H9 (cell line): Measurements from ENCODE around the gene RLBP1. TPM values are rescaled to one million over a fixed set of nuclear protein-coding genes. Genes with fewer than 3 reads are reported as not detected.
A peak's percentile ranks its signal among the peaks of the same experiment; 100 is the strongest.

Experiments
- DNase-seq: peaks from one replicate; pipeline ENCODE4 v3.0.0-alpha.2; 2017
- H2AFZ ChIP-seq: one replicate; pipeline ENCODE4 v1.6.1; 2013; ENCODE audit warnings: mild to moderate bottlenecking, low read length, control low read depth, moderate library complexity
- H2AK5ac ChIP-seq: 2 replicates; pipeline ENCODE4 v1.6.1; 2013; ENCODE audit warnings: low read length, control low read depth, mixed read lengths; ENCODE audit not compliant: insufficient read length
- H2BK120ac ChIP-seq: one replicate; pipeline ENCODE4 v1.6.1; 2013; ENCODE audit warnings: low read depth, mild to moderate bottlenecking, low read length, control low read depth, inconsistent platforms; ENCODE audit not compliant: poor library complexity, severe bottlenecking
- H2BK12ac ChIP-seq: 2 replicates; pipeline ENCODE4 v1.6.1; 2013; ENCODE audit warnings: low read length, control low read depth, mixed read lengths, low read depth; ENCODE audit not compliant: insufficient read length
- H2BK15ac ChIP-seq: 2 replicates; pipeline ENCODE4 v1.6.1; 2013; ENCODE audit warnings: low read depth, low read length, control low read depth
- H2BK20ac ChIP-seq: one replicate; pipeline ENCODE4 v1.6.1; 2013; ENCODE audit warnings: low read depth, mild to moderate bottlenecking, low read length, control low read depth, inconsistent platforms; ENCODE audit not compliant: poor library complexity, severe bottlenecking
- H2BK5ac ChIP-seq: 2 replicates; pipeline ENCODE4 v1.6.1; 2013; ENCODE audit warnings: low read length, control low read depth, mixed read lengths; ENCODE audit not compliant: insufficient read length
- H3K14ac ChIP-seq: 2 replicates; pipeline ENCODE4 v1.6.1; 2013; ENCODE audit warnings: low read length, control low read depth; ENCODE audit not compliant: insufficient read depth
- H3K18ac ChIP-seq: 2 replicates; pipeline ENCODE4 v1.6.1; 2013; ENCODE audit warnings: low read depth, mild to moderate bottlenecking, mixed read lengths, low read length, control low read depth; ENCODE audit not compliant: insufficient read length
- H3K23ac ChIP-seq: 2 replicates; pipeline ENCODE4 v1.6.1; 2013; ENCODE audit warnings: low read length, control low read depth, mixed read lengths, low read depth; ENCODE audit not compliant: insufficient read length
- H3K23me2 ChIP-seq: 2 replicates; pipeline ENCODE4 v1.6.1; 2013; ENCODE audit warnings: low read depth, mild to moderate bottlenecking, mixed read lengths, low read length, control low read depth; ENCODE audit not compliant: insufficient read length, poor library complexity, severe bottlenecking
- H3K27ac ChIP-seq: 2 replicates; pipeline ENCODE4 v1.5.1; 2013; ENCODE audit warnings: low read length, control low read depth, mixed read lengths, low read depth; ENCODE audit not compliant: insufficient read length
- H3K27me3 ChIP-seq: 2 replicates; pipeline ENCODE4 v1.6.1; 2013; ENCODE audit warnings: low read length, control low read depth, inconsistent platforms; ENCODE audit not compliant: insufficient read depth
- H3K4ac ChIP-seq: 2 replicates; pipeline ENCODE4 v1.6.1; 2013; ENCODE audit warnings: low read depth, mild to moderate bottlenecking, control low read depth, inconsistent platforms, low read length, moderate library complexity
- H3K4me1 ChIP-seq: 2 replicates; pipeline ENCODE4 v1.6.1; 2013; ENCODE audit warnings: low read length, control low read depth, inconsistent platforms; ENCODE audit not compliant: insufficient read depth
- H3K4me2 ChIP-seq: 2 replicates; pipeline ENCODE4 v1.6.1; 2013; ENCODE audit warnings: low read length, control low read depth, mixed read lengths; ENCODE audit not compliant: insufficient read length, insufficient read depth
- H3K56ac ChIP-seq: 2 replicates; pipeline ENCODE4 v1.6.1; 2013; ENCODE audit warnings: low read depth, mild to moderate bottlenecking, mixed read lengths, low read length, control low read depth; ENCODE audit not compliant: insufficient read length
- H3K79me1 ChIP-seq: 2 replicates; pipeline ENCODE4 v1.6.1; 2013; ENCODE audit warnings: low read depth, mild to moderate bottlenecking, moderate library complexity, low read length, control low read depth, inconsistent platforms; ENCODE audit not compliant: insufficient read depth, poor library complexity, severe bottlenecking
- H3K79me2 ChIP-seq: 2 replicates; pipeline ENCODE4 v1.6.1; 2013; ENCODE audit warnings: low read length, control low read depth, inconsistent platforms; ENCODE audit not compliant: insufficient read depth
- H3K9ac ChIP-seq: 2 replicates; pipeline ENCODE4 v1.6.1; 2013; ENCODE audit warnings: low read length, control low read depth, mixed read lengths; ENCODE audit not compliant: insufficient read length; ENCODE audit errors: extremely low read depth
- H3K9me3 ChIP-seq: one replicate; pipeline ENCODE4 v1.6.1; 2013; ENCODE audit warnings: low read depth, low read length, inconsistent platforms; ENCODE audit not compliant: control insufficient read depth
- H3T11ph ChIP-seq: one replicate; pipeline ENCODE4 v1.6.1; 2013; ENCODE audit warnings: mild to moderate bottlenecking, low read length, control low read depth, inconsistent platforms
- H4K20me1 ChIP-seq: one replicate; pipeline ENCODE4 v1.6.1; 2013; ENCODE audit not compliant: control insufficient read depth, insufficient read length, insufficient read depth
- H4K5ac ChIP-seq: 2 replicates; pipeline ENCODE4 v1.6.1; 2013; ENCODE audit warnings: low read depth, mild to moderate bottlenecking, mixed read lengths, low read length, control low read depth; ENCODE audit not compliant: insufficient read length
- H4K8ac ChIP-seq: replicated peaks from 2 replicates; pipeline ENCODE4 v1.6.1; 2013; ENCODE audit warnings: low read length, control low read depth, mixed read lengths, low read depth; ENCODE audit not compliant: insufficient read length
- H4K91ac ChIP-seq: 2 replicates; pipeline ENCODE4 v1.6.1; 2013; ENCODE audit warnings: low read depth, mild to moderate bottlenecking, moderate library complexity, mixed read lengths, low read length, control low read depth; ENCODE audit not compliant: insufficient read length
- H3K27ac Mint-ChIP-seq, 3 experiments: 2 replicates in 2 of 3; 3 replicates in 1 of 3; pipeline ENCODE4 v1.8.0; 2020 to 2021; ENCODE audit warnings: mixed read lengths in 3 of 3, mild to moderate bottlenecking in 1 of 3, moderate library complexity in 1 of 3
- H3K27me3 Mint-ChIP-seq: 2 replicates; pipeline ENCODE4 v1.8.0; 2021; ENCODE audit warnings: low read depth, mild to moderate bottlenecking, moderate library complexity, mixed read lengths
- H3K36me3 Mint-ChIP-seq, 3 experiments: 2 replicates in 2 of 3; 3 replicates in 1 of 3; pipeline ENCODE4 v1.8.0; 2020 to 2021; ENCODE audit warnings: low read depth in 3 of 3, mixed read lengths in 3 of 3; ENCODE audit not compliant: insufficient read depth in 1 of 3
- H3K4me1 Mint-ChIP-seq, 2 experiments: 2 replicates each; pipeline ENCODE4 v1.8.0; 2020; ENCODE audit warnings: mixed read lengths in 2 of 2
- H3K4me3 Mint-ChIP-seq, 2 experiments: 2 replicates in 1 of 2; 3 replicates in 1 of 2; pipeline ENCODE4 v1.8.0; 2020 to 2021; ENCODE audit warnings: mild to moderate bottlenecking in 2 of 2, mixed read lengths in 2 of 2, moderate library complexity in 1 of 2
- H3K9me3 Mint-ChIP-seq, 2 experiments: 2 replicates in 1 of 2; 3 replicates in 1 of 2; pipeline ENCODE4 v1.8.0; 2020; ENCODE audit warnings: mild to moderate bottlenecking in 2 of 2, mixed read lengths in 2 of 2, moderate library complexity in 1 of 2
- WGBS: extraction: QIAGEN DNeasy Blood & Tissue Kit; methylation state at CpG from one replicate; pipeline ENCODE4 v1.1.7; 2013; ENCODE audit warnings: missing lambda C conversion rate, low lambda C conversion rate, mixed read lengths; ENCODE audit not compliant: insufficient read length; ENCODE audit errors: extremely low coverage; 5-methylcytosine and 5-hydroxymethylcytosine counted together
- total RNA-seq: library from RNA; stranded (reverse); gene quantifications from 2 replicates; pipeline ENCODE4 v1.2.1, GENCODE V29; 2021
- TF ChIP-seq, protein P1 (sequence below): fragments of 200-600 bp; sonication (generic); conservative IDR thresholded peaks from 3 replicates; pipeline ENCODE4 v1.8.0; 2021; ENCODE audit warnings: antibody characterized with exemption, mild to moderate bottlenecking

The RLBP1 gene
- total RNA-seq, 1 experiment from 2014 or later = not detected

DNA sequence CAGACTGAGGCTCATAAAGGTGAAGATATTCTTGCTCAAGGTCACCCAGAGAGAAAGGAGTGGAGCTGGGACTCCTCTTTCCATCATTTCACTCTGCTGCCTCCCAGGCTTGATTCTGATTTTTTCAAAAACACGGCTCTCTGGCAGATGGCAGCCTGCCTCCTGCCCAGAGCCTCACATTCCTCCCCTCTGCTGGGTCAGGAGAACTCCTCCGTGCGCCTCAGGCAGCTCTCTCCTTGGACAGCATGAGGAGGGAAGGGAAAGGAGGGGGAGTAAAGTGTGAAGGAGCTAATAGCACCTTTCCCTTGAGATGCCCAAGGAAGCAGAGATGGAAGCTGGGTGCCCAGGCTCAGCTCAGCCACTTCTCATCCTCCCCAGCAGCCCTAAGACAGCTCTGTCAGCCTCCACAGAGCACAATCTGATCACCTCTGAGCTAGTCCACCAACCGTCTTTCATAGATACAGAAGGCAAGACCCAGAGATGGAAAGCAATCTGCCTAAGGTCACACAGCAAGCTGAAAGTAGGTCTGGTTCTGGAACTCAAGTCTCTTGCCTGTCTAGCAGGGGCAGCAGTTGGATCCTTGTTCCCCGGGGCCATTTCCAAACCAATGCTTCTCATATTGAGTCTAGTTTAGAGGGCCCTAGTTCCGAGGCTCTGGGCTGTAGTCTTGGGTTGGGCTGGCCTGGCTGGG, 3.5 kb downstream of the RLBP1 start:
- H3K4me2 ChIP-seq = no peak overlapping the region
- H3K23me2 ChIP-seq = no peaks in the 10 kb centered on the region
- no peak overlapping the region for H4K8ac ChIP-seq
- H3K36me3 Mint-ChIP-seq = no peaks in the 10 kb centered on the region
- H3T11ph ChIP-seq = no peak overlapping the region
- H3K18ac ChIP-seq = no peak overlapping the region
- H3K79me1 ChIP-seq = no peaks in the 10 kb centered on the region
- H3K27ac ChIP-seq = no peak overlapping the region
- H2BK20ac ChIP-seq = no peak overlapping the region
- no peak overlapping the region for H2AFZ ChIP-seq
- no peak overlapping the region for H2BK15ac ChIP-seq
- no peaks in the 10 kb centered on the region for H3K9me3 ChIP-seq
- H3K56ac ChIP-seq = no peak overlapping the region
- H3K27me3 Mint-ChIP-seq = peaks cover 3% of the 10 kb centered on the region
- H3K14ac ChIP-seq = no peak overlapping the region
- no CpG with 5 or more reads among the region's 6 CpGs for WGBS
- peaks cover 3 to 6% of the 10 kb centered on the region in 2 experiments; a peak in 3 of 4 replicates for H3K4me1 Mint-ChIP-seq
- no peak overlapping the region for H2BK120ac ChIP-seq
- no peak overlapping the region for H2AK5ac ChIP-seq
- H4K20me1 ChIP-seq = no peaks in the 10 kb centered on the region
- no peaks in the 10 kb centered on the region for H3K9me3 Mint-ChIP-seq
- no peak overlapping the region for H3K4ac ChIP-seq
- H3K9ac ChIP-seq = no peak overlapping the region
- H3K79me2 ChIP-seq = no peaks in the 10 kb centered on the region
- H4K91ac ChIP-seq = no peak overlapping the region
- no peak overlapping the region for H4K5ac ChIP-seq
- no peak overlapping the region for H2BK5ac ChIP-seq
- H2BK12ac ChIP-seq = no peak overlapping the region
- H3K4me1 ChIP-seq = no peaks in the 10 kb centered on the region
- no peak overlapping the region for H3K23ac ChIP-seq
- no peak overlapping the region for H3K4me3 Mint-ChIP-seq
- TF ChIP-seq, protein P1, sequence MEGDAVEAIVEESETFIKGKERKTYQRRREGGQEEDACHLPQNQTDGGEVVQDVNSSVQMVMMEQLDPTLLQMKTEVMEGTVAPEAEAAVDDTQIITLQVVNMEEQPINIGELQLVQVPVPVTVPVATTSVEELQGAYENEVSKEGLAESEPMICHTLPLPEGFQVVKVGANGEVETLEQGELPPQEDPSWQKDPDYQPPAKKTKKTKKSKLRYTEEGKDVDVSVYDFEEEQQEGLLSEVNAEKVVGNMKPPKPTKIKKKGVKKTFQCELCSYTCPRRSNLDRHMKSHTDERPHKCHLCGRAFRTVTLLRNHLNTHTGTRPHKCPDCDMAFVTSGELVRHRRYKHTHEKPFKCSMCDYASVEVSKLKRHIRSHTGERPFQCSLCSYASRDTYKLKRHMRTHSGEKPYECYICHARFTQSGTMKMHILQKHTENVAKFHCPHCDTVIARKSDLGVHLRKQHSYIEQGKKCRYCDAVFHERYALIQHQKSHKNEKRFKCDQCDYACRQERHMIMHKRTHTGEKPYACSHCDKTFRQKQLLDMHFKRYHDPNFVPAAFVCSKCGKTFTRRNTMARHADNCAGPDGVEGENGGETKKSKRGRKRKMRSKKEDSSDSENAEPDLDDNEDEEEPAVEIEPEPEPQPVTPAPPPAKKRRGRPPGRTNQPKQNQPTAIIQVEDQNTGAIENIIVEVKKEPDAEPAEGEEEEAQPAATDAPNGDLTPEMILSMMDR = no peak
- 0 out of 7 replicates have a peak overlapping the region, but pooled peaks of 1 of the 3 experiments have one; percentile 28 for H3K27ac Mint-ChIP-seq
- DNase-seq = no peak
- H3K27me3 ChIP-seq = no peaks in the 10 kb centered on the region
